HL-60 (cell line): ENCODE results near the gene SPNS3.

ENCODE experiments used
- DNase-seq, 2 experiments: peaks; one replicate each; pipeline ENCODE4 v3.0.0-alpha.2; 2010 to 2020; ENCODE audit warnings: low read depth in 1 of 2, low spot score in 1 of 2
- H3K27ac ChIP-seq: fragments of 250-450 bp; sonication (Bioruptor Pico); replicated peaks from 2 replicates; pipeline ENCODE4 v1.5.1; 2020; ENCODE audit warnings: mild to moderate bottlenecking, moderate library complexity
- H3K27me3 ChIP-seq: fragments of 250-450 bp; sonication (Bioruptor Pico); 2 replicates; pipeline ENCODE4 v1.5.1; 2021; ENCODE audit warnings: mild to moderate bottlenecking, moderate library complexity; ENCODE audit not compliant: insufficient read depth, poor library complexity, severe bottlenecking
- H3K4me3 ChIP-seq: replicated peaks from 2 replicates; pipeline ENCODE4 v1.5.1; 2011; ENCODE audit warnings: mild to moderate bottlenecking, control low read depth, low read length; ENCODE audit not compliant: insufficient read depth
- CTCF ChIP-seq: IDR thresholded peaks from one replicate; pipeline ENCODE4 v1.5.1; 2011; ENCODE audit warnings: low read length, control low read depth, inconsistent platforms; ENCODE audit not compliant: insufficient read depth
- GABPA ChIP-seq: IDR thresholded peaks from 2 replicates; pipeline ENCODE4 v1.6.1; 2012; ENCODE audit warnings: low read depth
- POLR2AphosphoS5 ChIP-seq: IDR thresholded peaks from 2 replicates; pipeline ENCODE4 v1.6.1; 2012; ENCODE audit warnings: low read depth
- SPI1 ChIP-seq: IDR thresholded peaks from 2 replicates; pipeline ENCODE4 v1.6.1; 2012; ENCODE audit warnings: low read depth, mild to moderate bottlenecking, borderline replicate concordance
- TF ChIP-seq, protein P1 (sequence below): IDR thresholded peaks from 2 replicates; pipeline ENCODE4 v1.6.1; 2012; ENCODE audit warnings: low read depth; ENCODE audit not compliant: insufficient replicate concordance

SPNS3 gene

GRCh38 chr17:4472286-4472685 lies 38.5 kb downstream of the SPNS3 start:
- Histone ChIP-seq H3K4me3 (no peak overlapping the region), H3K27ac (no peak overlapping the region), H3K27me3 (no peaks in the 10 kb centered on the region)
- no peak for DNase-seq
- TF ChIP-seq POLR2AphosphoS5 (no peak), SPI1 (no peak), CTCF (no peak), GABPA (no peak)
- TF ChIP-seq, protein P1, sequence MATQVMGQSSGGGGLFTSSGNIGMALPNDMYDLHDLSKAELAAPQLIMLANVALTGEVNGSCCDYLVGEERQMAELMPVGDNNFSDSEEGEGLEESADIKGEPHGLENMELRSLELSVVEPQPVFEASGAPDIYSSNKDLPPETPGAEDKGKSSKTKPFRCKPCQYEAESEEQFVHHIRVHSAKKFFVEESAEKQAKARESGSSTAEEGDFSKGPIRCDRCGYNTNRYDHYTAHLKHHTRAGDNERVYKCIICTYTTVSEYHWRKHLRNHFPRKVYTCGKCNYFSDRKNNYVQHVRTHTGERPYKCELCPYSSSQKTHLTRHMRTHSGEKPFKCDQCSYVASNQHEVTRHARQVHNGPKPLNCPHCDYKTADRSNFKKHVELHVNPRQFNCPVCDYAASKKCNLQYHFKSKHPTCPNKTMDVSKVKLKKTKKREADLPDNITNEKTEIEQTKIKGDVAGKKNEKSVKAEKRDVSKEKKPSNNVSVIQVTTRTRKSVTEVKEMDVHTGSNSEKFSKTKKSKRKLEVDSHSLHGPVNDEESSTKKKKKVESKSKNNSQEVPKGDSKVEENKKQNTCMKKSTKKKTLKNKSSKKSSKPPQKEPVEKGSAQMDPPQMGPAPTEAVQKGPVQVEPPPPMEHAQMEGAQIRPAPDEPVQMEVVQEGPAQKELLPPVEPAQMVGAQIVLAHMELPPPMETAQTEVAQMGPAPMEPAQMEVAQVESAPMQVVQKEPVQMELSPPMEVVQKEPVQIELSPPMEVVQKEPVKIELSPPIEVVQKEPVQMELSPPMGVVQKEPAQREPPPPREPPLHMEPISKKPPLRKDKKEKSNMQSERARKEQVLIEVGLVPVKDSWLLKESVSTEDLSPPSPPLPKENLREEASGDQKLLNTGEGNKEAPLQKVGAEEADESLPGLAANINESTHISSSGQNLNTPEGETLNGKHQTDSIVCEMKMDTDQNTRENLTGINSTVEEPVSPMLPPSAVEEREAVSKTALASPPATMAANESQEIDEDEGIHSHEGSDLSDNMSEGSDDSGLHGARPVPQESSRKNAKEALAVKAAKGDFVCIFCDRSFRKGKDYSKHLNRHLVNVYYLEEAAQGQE = no peak

- no peak overlapping the region for H3K27ac ChIP-seq
- H3K27me3 ChIP-seq = no peaks in the 10 kb centered on the region
- no peak overlapping the region for H3K4me3 ChIP-seq
- TF ChIP-seq CTCF = no peak
- DNase-seq = no peak
Measured at GRCh38 chr17:4474093-4474492, 40.4 kb downstream of the SPNS3 start.

DNA sequence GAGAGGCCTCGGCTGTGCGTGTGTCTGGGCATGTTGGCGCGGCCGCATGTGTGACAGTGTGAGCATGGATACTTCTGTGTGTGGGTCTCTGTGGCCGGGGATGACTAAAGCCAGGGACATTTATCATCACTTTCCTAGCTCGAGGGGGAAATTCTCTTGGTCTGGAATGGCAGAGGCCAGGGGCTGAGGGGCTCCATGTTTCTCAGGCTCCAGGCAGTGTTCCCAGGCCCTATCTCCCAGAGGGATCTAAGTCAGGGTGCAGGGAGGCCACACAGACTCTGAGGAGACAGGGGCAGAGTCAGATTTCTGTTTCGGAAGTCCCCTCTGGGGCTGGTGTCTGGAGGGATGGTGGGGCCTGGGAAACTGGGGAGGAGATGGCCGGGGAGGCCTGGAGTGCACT lies 41.3 kb downstream of the SPNS3 start:
- no peak overlapping the region for H3K4me3 ChIP-seq
- H3K27me3 ChIP-seq = no peaks in the 10 kb centered on the region
- TF ChIP-seq POLR2AphosphoS5 (no peak), SPI1 (no peak), GABPA (no peak), CTCF (no peak)
- TF ChIP-seq, protein P1 = no peak
- no peak overlapping the region for H3K27ac ChIP-seq
- no peak for DNase-seq

GRCh38 chr17:4475463-4475862 lies 41.7 kb downstream of the SPNS3 start:
- H3K27me3 ChIP-seq = no peaks in the 10 kb centered on the region
- TF ChIP-seq, protein P1 = no peak
- no peak for TF ChIP-seq GABPA
- no peak for TF ChIP-seq CTCF
- TF ChIP-seq POLR2AphosphoS5 = no peak
- TF ChIP-seq SPI1 = no peak

More at GRCh38 chr17:4475463-4475862, 41.7 kb downstream of the SPNS3 start:
- no peak for DNase-seq
- Histone ChIP-seq H3K4me3 (no peak overlapping the region), H3K27ac (no peak overlapping the region)
